Measurements from ENCODE around the gene FRMD4B.

FRMD4B gene

DNA sequence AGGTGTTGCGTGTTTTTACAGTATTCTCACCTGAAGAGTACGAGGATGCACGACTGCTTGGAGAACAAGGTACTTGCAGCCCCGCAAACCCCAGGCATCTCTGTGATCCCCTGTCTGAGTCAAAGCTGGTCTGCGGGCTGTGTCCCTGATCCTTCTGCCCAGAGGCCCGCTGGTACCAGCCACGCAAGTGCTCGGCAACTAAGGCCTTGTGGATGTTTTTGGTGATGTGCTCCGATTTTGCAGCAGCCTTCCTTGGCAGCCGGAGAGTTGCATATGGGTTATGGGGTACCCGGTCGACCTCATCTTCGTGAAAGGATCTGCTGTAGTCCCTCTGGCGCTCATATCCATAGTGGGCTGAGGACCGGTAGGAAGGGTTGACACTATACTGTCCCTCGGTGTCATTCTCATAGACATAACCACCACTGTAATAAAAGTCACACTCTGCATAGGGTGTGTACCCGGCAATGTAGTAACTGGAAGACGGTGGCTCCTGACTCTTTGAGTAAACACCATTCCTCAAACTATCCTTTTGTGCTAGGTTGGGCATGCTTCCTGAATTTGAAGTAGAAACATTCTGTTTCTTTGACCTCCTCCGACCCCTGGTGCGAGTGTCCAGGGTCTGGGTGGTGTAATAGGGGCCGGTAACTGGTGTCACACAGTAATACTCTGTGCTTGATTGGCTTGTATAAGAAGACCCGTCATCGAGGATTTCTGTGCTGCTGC is 204.9 kb downstream of the FRMD4B start:
- no peak overlapping the region for H3K4me3 ChIP-seq (ENCODE audit: low read depth, low read length)

DNA sequence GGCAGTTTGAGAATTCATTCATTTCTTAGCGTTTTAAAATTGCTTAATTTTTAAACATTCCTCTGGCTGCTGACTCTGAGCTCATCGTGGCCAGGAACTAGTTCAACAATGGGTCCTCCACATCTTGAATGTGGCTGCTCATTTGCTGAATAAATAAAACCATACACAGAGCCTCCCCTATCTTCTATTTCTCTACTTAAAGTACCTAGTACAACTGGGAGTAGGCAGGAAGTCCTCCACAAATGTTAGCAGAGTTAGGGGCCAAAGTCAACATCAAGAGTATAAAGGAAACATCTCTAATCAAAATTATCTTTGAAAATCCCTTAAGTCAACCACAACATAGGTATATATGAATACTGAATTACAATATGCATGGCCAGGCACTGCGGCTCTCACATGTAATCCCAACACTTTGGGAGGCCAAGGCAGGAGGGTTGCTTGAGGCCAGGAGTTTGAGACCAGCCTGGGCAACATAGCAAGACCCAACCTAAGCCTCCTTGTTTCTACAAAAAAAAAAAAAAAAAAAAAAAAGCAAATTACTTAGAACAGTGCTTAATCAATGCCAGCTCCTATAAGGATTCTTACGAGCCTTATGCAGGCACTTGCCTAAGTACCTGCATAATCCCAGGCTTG is 206.0 kb downstream of the FRMD4B start:
- no peak overlapping the region for H3K4me3 ChIP-seq (ENCODE audit: low read depth, low read length)

DNA sequence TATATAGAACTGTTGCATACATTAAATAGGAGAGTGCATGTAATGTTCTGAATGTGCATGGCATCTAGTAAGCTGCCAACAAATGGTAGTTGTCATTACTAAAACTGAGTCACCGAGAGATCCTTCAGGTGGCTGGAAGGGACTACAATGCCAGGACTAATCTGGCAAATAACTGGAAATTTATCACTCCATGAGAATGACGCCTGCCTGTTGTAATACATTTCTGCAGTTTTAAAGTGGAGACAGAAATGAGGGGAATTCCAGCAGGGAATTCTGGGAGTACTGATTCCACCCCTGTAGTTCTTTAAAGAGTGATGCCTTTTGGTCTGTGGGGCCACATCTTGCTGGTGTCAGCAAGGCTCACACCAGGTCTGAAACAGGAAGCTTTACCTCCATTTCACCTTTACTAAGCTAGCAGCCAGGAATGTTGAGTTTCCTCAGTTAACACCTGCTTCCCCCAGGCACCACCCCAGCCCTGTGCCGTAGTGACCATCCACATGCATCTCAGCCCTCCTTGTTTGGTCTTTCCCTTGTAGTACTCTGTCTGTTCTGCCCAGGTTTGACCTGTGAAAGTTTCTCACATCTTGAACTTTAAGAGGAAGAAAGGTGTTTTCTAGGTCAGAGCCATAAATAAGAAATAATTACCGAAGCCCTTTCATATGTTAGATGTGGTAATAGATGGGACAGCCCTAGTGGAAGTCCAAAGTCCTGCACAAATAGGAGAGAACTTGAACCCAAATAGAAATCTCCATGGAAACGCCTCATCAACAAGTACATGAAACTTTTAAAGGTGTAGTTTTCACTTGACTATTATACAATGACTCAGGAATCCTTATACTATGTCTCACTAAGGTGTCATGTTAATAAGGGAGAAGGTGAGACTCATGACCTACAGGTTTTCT is 206.8 kb downstream of the FRMD4B start:
- H3K4me3 ChIP-seq (ENCODE audit: low read depth, low read length) = no peak overlapping the region

DNA sequence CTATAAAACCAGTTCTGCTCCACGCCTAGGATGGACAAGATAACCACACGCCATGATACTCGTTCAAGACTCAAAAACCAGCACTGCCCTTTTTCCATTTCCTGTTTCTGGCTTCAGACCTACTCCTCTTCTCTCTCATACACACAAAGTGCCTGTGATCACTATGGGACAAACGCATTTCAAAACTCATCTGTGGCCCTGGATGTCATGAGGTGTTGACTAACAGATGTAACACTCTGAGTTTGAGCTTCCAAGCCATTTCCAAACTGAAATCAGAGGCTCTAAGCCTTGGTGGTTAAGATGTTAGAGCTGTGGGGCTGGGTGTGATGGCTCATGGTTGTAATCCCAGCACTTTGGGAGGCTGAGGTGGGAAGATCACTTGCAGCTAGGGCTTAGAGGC is 207.8 kb downstream of the FRMD4B start:
- no peak overlapping the region for H3K4me3 ChIP-seq (ENCODE audit: low read depth, low read length)

DNA sequence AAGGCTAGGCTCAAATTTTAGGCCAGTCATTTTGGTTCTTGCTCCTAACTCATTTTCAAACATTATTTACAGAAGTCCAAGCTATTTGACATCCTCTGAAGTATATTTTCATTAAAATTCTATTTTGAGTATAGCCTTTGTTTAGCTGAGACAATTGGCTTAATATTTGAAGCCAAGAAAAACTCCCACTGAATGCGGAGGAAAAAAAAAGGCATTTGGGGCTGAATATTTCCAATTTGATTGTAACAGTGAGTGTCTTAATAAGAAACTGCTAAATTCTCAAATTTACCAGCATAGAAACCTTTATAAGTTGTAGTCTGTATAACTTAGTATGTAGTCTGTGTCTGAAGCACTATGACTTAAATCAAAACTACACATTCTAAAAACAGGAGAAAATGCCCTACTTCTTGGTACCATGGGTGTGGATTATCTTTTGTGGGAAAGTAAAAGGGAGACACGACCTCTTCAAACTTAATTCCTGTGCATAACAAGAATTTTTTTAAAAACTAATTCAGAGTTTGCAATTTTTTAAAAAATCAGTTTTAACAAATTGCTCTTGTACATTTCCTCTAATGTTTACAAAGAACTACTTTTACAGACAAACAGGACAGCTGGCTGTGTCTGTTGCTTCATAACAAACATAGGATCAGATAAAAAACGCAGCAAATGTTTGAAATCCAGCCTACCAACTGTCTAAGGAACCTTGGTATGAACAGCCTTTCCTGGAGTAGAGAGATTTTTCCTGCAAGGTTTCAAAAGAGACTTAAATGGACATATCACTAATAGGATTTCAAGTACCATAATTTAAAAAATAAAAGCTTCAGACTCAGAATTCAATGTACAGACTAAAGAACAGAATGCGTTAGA is 210.8 kb downstream of the FRMD4B start:
- H3K4me3 ChIP-seq (ENCODE audit: low read depth, low read length) = no peak overlapping the region

DNA sequence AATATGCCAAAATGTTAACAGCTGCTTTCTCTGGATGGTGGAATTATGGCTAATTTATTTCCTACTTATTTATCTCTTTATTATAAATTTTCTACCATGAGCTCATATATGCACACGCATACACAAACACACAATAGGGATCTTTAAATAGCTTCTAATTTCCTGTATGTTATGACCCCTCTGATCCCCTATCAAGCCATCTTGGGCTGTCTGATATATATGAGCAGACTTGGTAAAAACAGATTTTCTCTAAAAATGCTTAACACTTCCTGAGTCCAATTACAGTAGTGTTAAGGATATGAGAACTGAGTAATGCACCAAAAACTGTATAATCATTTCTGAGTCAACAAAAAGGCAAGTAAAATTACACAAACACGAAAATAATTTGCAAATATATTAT is 211.4 kb downstream of the FRMD4B start:
- H3K4me3 ChIP-seq (ENCODE audit: low read depth, low read length) = no peak overlapping the region

DNA sequence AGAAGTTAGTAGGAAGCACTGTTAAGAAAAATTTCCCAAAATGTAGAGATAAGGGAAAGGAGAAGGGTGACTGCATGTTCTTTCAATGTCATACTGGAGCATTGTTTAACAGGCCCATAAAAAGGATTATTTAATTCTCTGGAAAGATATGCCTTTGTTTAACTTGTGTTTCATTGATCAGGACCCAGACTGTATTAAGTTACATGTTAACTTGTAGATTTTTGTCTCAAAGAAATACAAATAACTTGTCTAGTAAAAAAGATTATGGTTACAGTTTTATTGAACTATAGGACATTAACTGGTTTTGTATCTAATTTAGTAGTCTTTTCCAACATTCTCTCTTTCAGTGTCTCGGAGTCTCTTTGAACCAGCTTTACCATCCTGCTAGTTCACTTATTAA is 213.8 kb downstream of the FRMD4B start:
- H3K4me3 ChIP-seq (ENCODE audit: low read depth, low read length) = no peak overlapping the region

DNA sequence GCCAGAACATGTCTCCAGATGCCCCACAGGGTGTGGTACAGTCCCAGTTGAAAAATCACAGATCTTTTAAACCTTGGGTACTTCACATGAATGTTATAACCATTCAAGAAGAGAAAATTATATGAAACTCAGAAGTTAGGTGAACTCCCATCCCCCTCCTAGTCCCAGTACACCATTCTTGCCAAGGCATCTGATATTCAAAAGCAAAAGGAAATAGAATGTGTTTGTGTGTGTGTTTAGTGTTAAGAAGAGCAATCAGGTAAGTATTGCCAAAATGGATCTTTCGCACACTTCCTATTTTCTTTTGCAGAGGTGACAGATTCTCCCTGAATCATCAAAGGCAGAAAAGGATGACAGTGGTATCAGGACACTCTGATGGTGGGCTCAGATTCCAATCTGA is 219.4 kb downstream of the FRMD4B start:
- H3K4me3 ChIP-seq (ENCODE audit: low read depth, low read length) = no peak overlapping the region

DNA sequence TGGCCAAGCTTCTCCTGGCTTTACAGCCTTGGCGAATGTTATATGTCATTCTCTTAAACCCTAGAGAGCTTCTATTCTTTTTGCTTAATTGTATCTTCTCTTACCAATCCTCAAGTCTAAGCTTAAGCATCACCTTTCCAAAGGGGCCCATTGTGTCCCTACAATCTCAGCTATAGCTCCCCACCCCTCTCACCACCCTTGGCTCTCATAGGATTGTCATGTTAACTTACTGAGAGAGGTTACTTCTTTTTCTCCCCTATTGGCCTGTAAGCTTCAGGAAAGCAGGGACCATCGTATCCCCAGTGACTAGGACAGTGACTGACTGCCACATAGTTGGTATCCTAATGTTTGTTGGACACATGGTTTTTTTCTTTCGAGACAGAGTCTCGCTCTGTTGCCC is 220.1 kb downstream of the FRMD4B start:
- no peak overlapping the region for H3K4me3 ChIP-seq (ENCODE audit: low read depth, low read length)

DNA sequence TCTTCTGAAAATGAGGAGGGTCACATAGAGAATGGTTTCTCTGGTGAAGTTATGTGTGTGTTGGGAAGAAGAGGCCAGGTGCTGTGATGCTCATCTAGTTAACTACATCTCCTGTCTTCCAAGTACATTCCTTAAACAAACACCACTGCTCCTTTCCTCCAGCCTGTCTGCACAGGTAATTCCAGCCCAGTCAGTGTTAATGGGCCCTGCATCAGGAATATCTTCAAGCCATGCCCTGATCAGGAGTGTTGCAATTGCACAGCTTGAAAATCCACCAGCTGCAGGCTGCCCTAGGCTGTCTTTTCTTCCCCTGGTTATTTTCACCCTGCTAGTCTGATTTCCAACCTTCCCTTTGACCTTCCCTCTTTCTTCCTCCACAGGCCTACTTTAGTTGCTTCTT is 221.6 kb downstream of the FRMD4B start:
- no peak overlapping the region for H3K4me3 ChIP-seq (ENCODE audit: low read depth, low read length)

DNA sequence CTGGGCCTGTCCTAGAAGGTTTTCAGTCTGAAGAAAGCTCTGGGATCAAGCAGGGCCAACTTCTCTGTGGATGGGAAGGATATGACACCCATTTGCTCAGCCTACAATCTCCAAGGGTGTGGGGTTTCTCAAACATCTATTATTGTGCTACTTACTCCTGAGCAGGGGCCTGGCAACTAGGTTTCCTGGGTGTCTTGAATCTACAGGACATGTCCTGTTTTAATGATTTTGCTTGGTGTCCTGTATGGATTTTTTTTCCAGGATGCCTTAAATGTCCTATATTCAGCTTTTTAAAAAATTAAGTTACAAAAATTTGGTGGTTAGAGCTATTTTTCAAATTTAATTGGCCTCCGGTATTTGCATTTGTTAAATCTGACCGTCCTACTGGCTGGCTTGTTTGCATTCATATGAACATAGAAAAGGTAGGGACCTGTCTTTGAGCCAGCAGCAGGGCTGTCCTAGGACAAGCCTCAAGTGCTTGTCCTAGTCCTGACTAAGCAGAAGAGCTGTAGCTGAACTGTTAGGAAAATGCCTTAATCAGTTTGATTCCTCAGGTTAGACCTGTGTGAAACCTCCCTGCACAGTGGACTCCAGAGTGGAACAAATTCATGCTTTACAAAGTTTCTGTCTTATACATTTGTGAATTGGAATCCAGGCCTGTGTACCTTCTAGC is 223.4 kb downstream of the FRMD4B start:
- no peak overlapping the region for H3K4me3 ChIP-seq (ENCODE audit: low read depth, low read length)

DNA sequence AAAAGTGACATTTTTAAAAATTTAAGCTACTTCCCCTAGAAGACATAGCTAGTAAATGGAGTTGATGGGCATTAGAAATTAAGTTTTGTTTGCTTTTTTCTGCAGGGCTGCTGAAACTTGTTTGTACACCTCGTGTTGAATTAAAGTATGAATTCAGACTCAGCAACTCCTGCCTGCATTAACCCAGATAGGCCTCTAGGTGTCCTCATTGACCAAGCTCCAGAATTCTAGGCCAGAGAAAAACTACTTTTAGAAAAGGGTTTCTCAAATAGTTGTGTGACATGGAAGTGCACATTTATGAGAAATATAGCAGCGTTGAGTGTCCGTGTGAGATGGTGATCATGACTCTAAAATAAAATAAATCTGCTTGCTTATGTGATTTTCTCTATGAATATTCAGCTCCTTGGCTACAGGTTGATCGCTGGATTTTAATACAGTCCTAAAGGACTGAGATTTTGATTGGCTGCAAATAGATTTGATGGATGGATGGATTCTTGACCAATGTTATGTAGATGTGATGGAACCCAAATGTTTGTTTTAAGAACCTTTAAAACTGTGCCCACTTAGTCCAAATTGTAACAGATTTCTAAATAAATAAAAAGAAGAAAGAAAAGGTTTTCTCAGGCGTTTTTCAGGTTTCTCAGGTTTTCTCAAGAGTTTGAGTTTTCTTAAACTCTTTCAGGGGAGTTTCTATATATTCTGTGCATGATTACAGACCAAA is 224.1 kb downstream of the FRMD4B start:
- H3K4me3 ChIP-seq (ENCODE audit: low read depth, low read length) = no peak overlapping the region

DNA sequence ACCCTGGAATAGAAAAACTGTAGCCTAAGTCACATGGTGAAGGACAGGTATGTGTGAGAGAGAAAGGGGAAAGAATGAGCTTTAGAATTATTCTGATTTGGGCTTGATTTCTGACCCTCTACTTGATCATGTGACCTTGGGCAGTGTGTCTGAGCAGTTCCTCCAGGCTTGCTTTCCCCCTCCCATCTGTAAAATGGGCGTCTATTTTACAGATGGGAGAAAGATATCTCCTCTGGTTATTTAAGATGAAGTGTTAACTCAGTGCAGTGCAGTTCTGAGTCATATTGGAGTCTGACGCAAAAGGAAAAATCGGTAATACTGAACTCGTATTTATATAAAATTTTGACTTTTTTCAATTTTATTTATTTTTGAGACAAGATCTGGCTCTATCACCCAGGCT is 225.4 kb downstream of the FRMD4B start:
- no peak overlapping the region for H3K4me3 ChIP-seq (ENCODE audit: low read depth, low read length)

DNA sequence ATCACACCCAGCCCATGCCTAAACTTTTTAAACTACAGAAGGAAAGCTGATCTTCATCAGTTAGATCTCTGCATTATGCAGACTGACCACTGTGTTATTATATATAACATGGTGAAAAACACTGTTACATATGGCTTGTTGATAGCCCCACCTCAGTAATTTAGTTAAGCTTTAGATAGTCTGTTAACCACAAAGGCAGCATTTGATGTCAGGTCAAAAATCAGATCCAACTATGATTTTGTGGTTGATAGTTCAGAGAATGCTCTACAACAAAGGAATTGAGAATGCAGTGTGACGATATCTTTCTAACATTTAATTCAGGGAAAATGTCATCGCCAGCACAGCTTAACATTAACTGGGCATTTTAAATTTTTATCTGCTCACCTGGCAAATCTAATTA is 225.8 kb downstream of the FRMD4B start:
- no peak overlapping the region for H3K4me3 ChIP-seq (ENCODE audit: low read depth, low read length)

DNA sequence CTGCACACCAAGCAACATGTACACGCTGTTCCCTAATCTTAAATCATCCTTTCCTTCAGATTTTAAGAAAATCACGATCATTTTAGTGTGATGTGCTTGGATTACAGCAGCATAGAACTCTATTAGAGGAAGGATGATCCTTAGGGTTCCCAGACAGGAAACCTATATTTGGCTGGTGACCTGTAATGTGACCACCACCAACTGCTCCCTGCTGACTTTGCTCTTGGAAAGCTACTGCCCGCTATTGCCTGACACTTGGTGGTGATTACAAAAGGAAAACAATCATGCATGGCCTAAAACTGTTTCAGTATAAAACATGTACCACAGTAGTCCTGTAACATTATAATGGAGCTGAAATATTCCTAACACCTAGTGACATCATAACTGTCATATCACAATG is 236.3 kb downstream of the FRMD4B start:
- H3K4me3 ChIP-seq (ENCODE audit: low read depth, low read length) = no peak overlapping the region

DNA sequence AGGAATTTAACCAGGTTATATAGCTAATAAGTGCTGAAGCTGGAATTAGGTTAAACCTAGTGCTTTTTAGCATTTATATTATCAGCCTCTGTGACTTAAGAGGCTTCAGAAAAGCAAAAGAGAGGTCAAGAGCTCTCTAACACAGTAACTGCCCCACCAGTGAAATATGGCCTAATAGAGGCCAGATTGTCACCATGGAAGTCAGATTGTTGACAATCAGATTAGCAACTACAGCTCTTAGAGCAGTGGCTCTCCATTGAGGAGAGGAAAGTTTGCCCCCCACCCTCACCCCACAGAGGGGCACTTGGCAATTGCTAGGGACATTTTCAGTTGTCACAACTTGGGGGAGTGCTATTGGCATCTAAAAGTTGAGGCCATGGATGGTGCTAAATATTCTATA is 240.2 kb downstream of the FRMD4B start:
- no peak overlapping the region for H3K4me3 ChIP-seq (ENCODE audit: low read depth, low read length)

DNA sequence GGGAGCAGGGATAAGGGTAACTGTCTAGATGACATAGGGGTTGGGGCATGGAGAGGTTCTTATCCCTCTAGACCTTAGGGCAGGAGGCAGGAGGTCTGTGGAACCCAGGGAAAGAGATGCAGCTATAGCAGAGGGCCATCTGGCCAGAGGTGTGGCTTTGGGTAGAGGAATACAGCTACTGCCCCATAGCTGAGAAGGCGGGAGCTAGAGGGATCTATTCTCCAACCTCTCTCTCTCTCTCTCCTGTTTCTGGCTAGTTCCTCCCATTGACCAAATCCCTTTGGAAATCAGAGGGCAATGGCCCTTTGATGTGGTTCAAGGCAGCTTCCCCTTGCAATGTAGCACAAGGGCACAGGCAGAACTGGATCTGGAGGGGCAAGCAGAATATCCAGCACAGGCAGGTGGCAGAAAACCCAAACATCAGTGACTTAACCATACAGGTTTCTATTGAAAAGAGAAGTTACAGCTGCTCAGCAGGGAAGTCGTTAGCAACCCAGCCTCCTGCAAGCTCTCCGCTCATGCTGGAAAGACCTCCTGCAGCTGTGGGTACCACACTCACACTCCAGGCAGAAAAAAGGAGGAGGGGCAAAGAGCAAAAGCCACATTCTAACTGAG is 241.2 kb downstream of the FRMD4B start:
- no peak overlapping the region for H3K4me3 ChIP-seq (ENCODE audit: low read depth, low read length)

DNA sequence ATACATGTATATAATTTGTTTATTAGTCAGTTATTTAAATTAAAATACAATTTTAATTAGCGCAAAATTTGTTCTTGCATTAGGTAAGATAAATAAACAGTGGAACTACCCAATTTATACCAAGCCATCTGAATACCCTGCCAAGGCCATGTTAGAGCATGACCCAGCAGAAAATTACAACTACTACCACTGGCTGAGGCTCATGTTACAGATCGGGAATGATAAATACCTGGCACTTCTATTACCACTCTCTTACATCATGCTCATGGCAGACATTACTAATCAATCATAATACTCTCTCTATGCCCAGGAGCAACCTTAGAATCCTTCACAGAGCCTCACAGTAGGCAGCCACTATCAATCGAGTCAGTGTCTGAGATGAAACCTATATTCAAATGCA is 242.3 kb downstream of the FRMD4B start:
- no peak overlapping the region for H3K4me3 ChIP-seq (ENCODE audit: low read depth, low read length)

DNA sequence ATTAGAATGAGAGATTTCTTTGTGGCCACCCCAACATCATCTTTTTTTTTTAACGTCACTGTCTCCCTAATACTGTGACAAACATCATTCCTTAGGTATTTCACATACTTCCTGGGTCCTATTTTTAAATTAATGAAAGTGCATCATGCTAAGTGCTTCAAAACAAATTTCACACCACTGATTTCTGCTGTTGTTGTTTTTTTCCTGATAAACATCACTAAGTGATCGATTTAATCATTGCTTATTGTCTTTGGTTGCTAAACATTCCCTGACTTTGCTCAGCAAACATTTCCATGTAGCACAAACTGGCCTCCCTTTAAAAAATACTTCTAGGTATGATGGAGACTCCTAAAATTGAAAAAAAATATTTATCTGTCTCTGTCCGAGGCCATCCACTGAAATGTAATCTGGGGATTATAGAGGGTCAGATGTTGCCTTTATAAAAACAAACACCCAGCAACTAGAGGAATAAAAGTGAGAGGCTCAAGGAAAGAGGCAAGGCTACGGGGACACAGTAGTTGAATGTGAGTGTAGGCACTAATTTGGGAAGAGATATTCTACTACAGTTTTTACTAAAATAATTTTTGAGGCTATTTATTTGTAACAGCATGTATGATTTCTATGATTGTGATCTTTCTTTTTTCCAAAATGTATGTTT is 243.0 kb downstream of the FRMD4B start:
- no peak overlapping the region for H3K4me3 ChIP-seq (ENCODE audit: low read depth, low read length)
